NCI-H526 (cell line): ENCODE data around the gene ARHGEF1.
"Not testable (repeated sequence)": the region's sequence is repeated elsewhere in the genome, so short reads cannot be mapped to it uniquely, and the experiment has no call there.

Experiments used
- DNase-seq, 2 experiments: peaks; one replicate each; lab custom pipeline; 2025; lab: John Stamatoyannopoulos, UW

ARHGEF1 gene

GRCh38 chr19:41905273-41906002, 22.5 kb downstream of the ARHGEF1 start:
- DNase-seq: no peak

- DNase-seq: no peak
These were observed 23.3 kb downstream of the ARHGEF1 start for GRCh38 chr19:41906271-41906670.

GRCh38 chr19:41906916-41907680, 24.1 kb downstream of the ARHGEF1 start:
- DNase-seq: no peak

GRCh38 chr19:41907994-41908615, 25.1 kb downstream of the ARHGEF1 start:
- DNase-seq: no peak

GRCh38 chr19:41908724-41909464, 25.9 kb downstream of the ARHGEF1 start:
- no peak for DNase-seq

GRCh38 chr19:41909706-41910105, 26.7 kb downstream of the ARHGEF1 start:
- no peak for DNase-seq

GRCh38 chr19:41910240-41910991, 27.4 kb downstream of the ARHGEF1 start:
- DNase-seq: no peak

- no peak for DNase-seq
These were observed 28.3 kb downstream of the ARHGEF1 start for GRCh38 chr19:41910992-41911888.

GRCh38 chr19:41911889-41912731, 29.1 kb downstream of the ARHGEF1 start:
- DNase-seq: no peak

GRCh38 chr19:41912899-41913537, 30.0 kb downstream of the ARHGEF1 start:
- DNase-seq: peak in 1 of 2 experiments; percentile 35

- no peak for DNase-seq
These were observed 30.8 kb downstream of the ARHGEF1 start for GRCh38 chr19:41913538-41914423.

GRCh38 chr19:41914424-41914834, 31.4 kb downstream of the ARHGEF1 start:
- not testable (repeated sequence) for DNase-seq

GRCh38 chr19:41915021-41915775, 32.2 kb downstream of the ARHGEF1 start:
- peak in 1 of 2 experiments; percentile 33 for DNase-seq

GRCh38 chr19:41915776-41916414, 32.9 kb downstream of the ARHGEF1 start:
- peak in 1 of 2 experiments; percentile 34 for DNase-seq

- DNase-seq: no peak
These were observed 34.7 kb downstream of the ARHGEF1 start for GRCh38 chr19:41917676-41918075.

- DNase-seq: no peak
These were observed 35.1 kb downstream of the ARHGEF1 start for GRCh38 chr19:41918095-41918494.
